CD8-positive, alpha-beta memory T cell (primary cell): Measurements from ENCODE around the gene STX19. TPM values are rescaled to one million over a fixed set of nuclear protein-coding genes. Genes with fewer than 3 reads are reported as not detected.
"Not testable (repeated sequence)": the region's sequence is repeated elsewhere in the genome, so short reads cannot be mapped to it uniquely, and the experiment has no call there.

Experiments used
- CTCF ChIA-PET: fragments of 350-600 bp; sonication (Branson Sonifier 250); formaldehyde crosslinking; loops from one replicate; lab custom pipeline; 2021; ENCODE audit warnings: antibody characterized with exemption; lab: Charles Lee
- POLR2A ChIA-PET: fragments of 350-600 bp; sonication (Branson Sonifier 250); formaldehyde crosslinking; loops from one replicate; lab custom pipeline; 2021; ENCODE audit warnings: antibody characterized with exemption; lab: Charles Lee
- DNase-seq, 5 donors: peaks; one replicate each; pipeline versions ENCODE4 v3.0.0 to v3.0.0-alpha.2; 2020 to 2022; ENCODE audit warnings: mixed read lengths in 1 of 5
- H3K27ac ChIP-seq: one replicate; pipeline ENCODE4 v1.7.0; 2013; ENCODE audit warnings: low read depth, mild to moderate bottlenecking, low read length, moderate library complexity
- H3K27me3 ChIP-seq: 2 replicates; pipeline ENCODE4 v1.7.0; 2013; ENCODE audit warnings: low read length, mild to moderate bottlenecking; ENCODE audit not compliant: insufficient read depth, poor library complexity, severe bottlenecking
- H3K36me3 ChIP-seq: 2 replicates; pipeline ENCODE4 v1.7.0; 2013; ENCODE audit warnings: mild to moderate bottlenecking, low read length, moderate library complexity; ENCODE audit not compliant: insufficient read depth
- H3K4me1 ChIP-seq: 2 replicates; pipeline ENCODE4 v1.7.0; 2013; ENCODE audit warnings: mild to moderate bottlenecking, low read length, moderate library complexity; ENCODE audit not compliant: insufficient read depth
- H3K4me3 ChIP-seq: 2 replicates; pipeline ENCODE4 v1.7.0; 2013; ENCODE audit warnings: mild to moderate bottlenecking, low read length
- H3K9me3 ChIP-seq: 2 replicates; pipeline ENCODE4 v1.7.0; 2013; ENCODE audit warnings: mild to moderate bottlenecking, low read length
- H3K27ac Mint-ChIP-seq, 8 donors: one replicate each; pipeline ENCODE4 v1.8.0; 2020 to 2021; ENCODE audit warnings: mixed read lengths in 8 of 8, mild to moderate bottlenecking in 6 of 8, inconsistent platforms in 3 of 8, moderate library complexity in 3 of 8
- H3K27me3 Mint-ChIP-seq, 2 donors: one replicate each; pipeline ENCODE4 v1.8.0; 2020 to 2021; ENCODE audit warnings: mixed read lengths in 2 of 2, mild to moderate bottlenecking in 1 of 2, moderate library complexity in 1 of 2
- H3K36me3 Mint-ChIP-seq, 3 donors: one replicate each; pipeline ENCODE4 v1.8.0; 2020 to 2021; ENCODE audit warnings: mixed read lengths in 3 of 3, inconsistent platforms in 1 of 3, mild to moderate bottlenecking in 1 of 3
- H3K4me1 Mint-ChIP-seq, 3 donors: one replicate each; pipeline ENCODE4 v1.8.0; 2020 to 2021; ENCODE audit warnings: mixed read lengths in 3 of 3, inconsistent platforms in 1 of 3, mild to moderate bottlenecking in 1 of 3
- H3K4me3 Mint-ChIP-seq, 7 donors: one replicate each; pipeline ENCODE4 v1.8.0; 2020 to 2021; ENCODE audit warnings: mixed read lengths in 7 of 7, mild to moderate bottlenecking in 6 of 7, moderate library complexity in 4 of 7, inconsistent platforms in 2 of 7
- H3K9me3 Mint-ChIP-seq, 5 donors: one replicate each; pipeline ENCODE4 v1.8.0; 2020 to 2022; ENCODE audit warnings: mixed read lengths in 5 of 5, mild to moderate bottlenecking in 3 of 5, moderate library complexity in 2 of 5, inconsistent platforms in 1 of 5
- polyA plus RNA-seq: library from polyadenylated mRNA; unstranded; fragments of 300-500 nt; fragmentation: Illumina TruSeq; gene quantifications from one replicate; pipeline ENCODE4 v1.2.3, GENCODE V29; 2021
- total RNA-seq, 2 experiments: library from RNA; stranded (reverse); gene quantifications; one replicate each; pipeline ENCODE4 v1.2.3, GENCODE V29; 2021

Gene STX19
- total and polyA plus RNA-seq, 3 experiments from 2014 or later, result not detected

- peaks cover 10 to 14% of the 10 kb centered on the region in 2 donors for H3K27me3 Mint-ChIP-seq
- H3K4me1 ChIP-seq, H3K36me3 ChIP-seq, POLR2A ChIA-PET, H3K9me3 Mint-ChIP-seq, H3K4me3 Mint-ChIP-seq, CTCF ChIA-PET, DNase-seq, H3K27me3 ChIP-seq, H3K4me3 ChIP-seq, H3K4me1 Mint-ChIP-seq, H3K9me3 ChIP-seq, H3K27ac Mint-ChIP-seq, H3K36me3 Mint-ChIP-seq, H3K27ac ChIP-seq: not testable (repeated sequence)
Measured at GRCh38 chr3:93965106-93965505, 63.3 kb downstream of the STX19 start.

Other genes starting within 250 kb of the STX19 start
- under 1 TPM; 0.22 to 0.40 TPM for gene PROS1, start 54.7 kb downstream of the STX19 start, total RNA-seq
- gene PROS1, start 54.7 kb downstream of the STX19 start, polyA plus RNA-seq, result not detected
- 10 to 100 TPM; 13.7 to 18.0 TPM for gene ARL13B, start 48.4 kb downstream of the STX19 start, total RNA-seq
- 6.5 TPM for gene ARL13B, start 48.4 kb downstream of the STX19 start, polyA plus RNA-seq
- 1 to 10 TPM; 6.9 to 7.9 TPM for gene DHFR2, start 34.3 kb upstream of the STX19 start, total RNA-seq
- 5.9 TPM for gene DHFR2, start 34.3 kb upstream of the STX19 start, polyA plus RNA-seq
- 10 to 100 TPM; 13.4 to 14.4 TPM for gene NSUN3, start 34.5 kb upstream of the STX19 start, total RNA-seq
- gene NSUN3, start 34.5 kb upstream of the STX19 start, polyA plus RNA-seq, result 6.8 TPM